ENCODE data around the gene KRTAP19-2. TPM values are rescaled to one million over a fixed set of nuclear protein-coding genes. Genes with fewer than 3 reads are reported as not detected.
"Not testable (repeated sequence)": the region's sequence is repeated elsewhere in the genome, so short reads cannot be mapped to it uniquely, and the experiment has no call there.

KRTAP19-2 gene
- polyA plus RNA-seq, result not detected

GRCh38 chr21:30487336-30487735, at the start of gene KRTAP19-2:
Gene KRTAP19-2, minus strand, starts transcription at chr21:30487436. Its CDS starts 88 bp downstream, at chr21:30487348.
- H3K27me3 ChIP-seq (ENCODE audit: control insufficient read depth in 1 of 2, insufficient read depth in 2 of 2, low read length in 2 of 2), result no peaks in the 10 kb centered on the region
- H3K27ac ChIP-seq (ENCODE audit: low read depth in 2 of 2, low read length in 1 of 2), result no peak within 1 kb of the TSS
- peaks cover 0 to 3% of the 10 kb centered on the region in 2 donors for H3K9me3 ChIP-seq (ENCODE audit: control insufficient read depth in 2 of 2, insufficient read depth in 1 of 2, low read depth in 1 of 2, low read length in 1 of 2)
- WGBS, 2 donors, result 81 to 88% methylated on average over 2 of the region's 2 CpGs
- H3K4me3 ChIP-seq (ENCODE audit: low read depth in 1 of 2, low read length in 2 of 2), result no peak within 1 kb of the TSS
- H3K36me3 ChIP-seq (ENCODE audit: control insufficient read depth in 2 of 2, insufficient read depth in 2 of 2, low read length in 1 of 2), result no peaks in the 10 kb centered on the region
- no peaks in the 10 kb centered on the region for H3K4me1 ChIP-seq (ENCODE audit: control insufficient read depth in 2 of 2, insufficient read depth in 2 of 2, low read length in 1 of 2)

GRCh38 chr21:30518876-30519275, 31.6 kb upstream of the KRTAP19-2 start:
- 67 to 79% methylated on average over 1 of the region's 1 CpG for WGBS, 2 donors
- no peaks in the 10 kb centered on the region for H3K9me3 ChIP-seq (ENCODE audit: control insufficient read depth in 2 of 2, insufficient read depth in 1 of 2, low read depth in 1 of 2, low read length in 1 of 2)
- H3K36me3 ChIP-seq (ENCODE audit: control insufficient read depth in 2 of 2, insufficient read depth in 2 of 2, low read length in 1 of 2), result no peaks in the 10 kb centered on the region
- no peaks in the 10 kb centered on the region for H3K4me1 ChIP-seq (ENCODE audit: control insufficient read depth in 2 of 2, insufficient read depth in 2 of 2, low read length in 1 of 2)
- H3K27ac ChIP-seq (ENCODE audit: low read depth in 2 of 2, low read length in 1 of 2), result no peak overlapping the region
- no peak overlapping the region for H3K4me3 ChIP-seq (ENCODE audit: low read depth in 1 of 2, low read length in 2 of 2)
- no peaks in the 10 kb centered on the region for H3K27me3 ChIP-seq (ENCODE audit: control insufficient read depth in 1 of 2, insufficient read depth in 2 of 2, low read length in 2 of 2)

GRCh38 chr21:30515681-30516080, 28.4 kb upstream of the KRTAP19-2 start:
- no peaks in the 10 kb centered on the region for H3K36me3 ChIP-seq (ENCODE audit: control insufficient read depth in 2 of 2, insufficient read depth in 2 of 2, low read length in 1 of 2)
- H3K4me1 ChIP-seq (ENCODE audit: control insufficient read depth in 2 of 2, insufficient read depth in 2 of 2, low read length in 1 of 2), result no peaks in the 10 kb centered on the region
- 80% methylated on average over 1 of the region's 1 CpG for WGBS, 2 donors
- no peak overlapping the region for H3K27ac ChIP-seq (ENCODE audit: low read depth in 2 of 2, low read length in 1 of 2)
- no peak overlapping the region for H3K4me3 ChIP-seq (ENCODE audit: low read depth in 1 of 2, low read length in 2 of 2)
- H3K27me3 ChIP-seq (ENCODE audit: control insufficient read depth in 1 of 2, insufficient read depth in 2 of 2, low read length in 2 of 2), result no peaks in the 10 kb centered on the region
- H3K9me3 ChIP-seq (ENCODE audit: control insufficient read depth in 2 of 2, insufficient read depth in 1 of 2, low read depth in 1 of 2, low read length in 1 of 2), result peaks cover 0 to 2% of the 10 kb centered on the region in 2 donors

GRCh38 chr21:30505621-30506205, 18.5 kb upstream of the KRTAP19-2 start:
- not testable (repeated sequence) for H3K36me3 ChIP-seq (ENCODE audit: control insufficient read depth in 2 of 2, insufficient read depth in 2 of 2, low read length in 1 of 2); H3K27ac ChIP-seq (ENCODE audit: low read depth in 2 of 2, low read length in 1 of 2); H3K27me3 ChIP-seq (ENCODE audit: control insufficient read depth in 1 of 2, insufficient read depth in 2 of 2, low read length in 2 of 2); H3K4me3 ChIP-seq (ENCODE audit: low read depth in 1 of 2, low read length in 2 of 2); H3K4me1 ChIP-seq (ENCODE audit: control insufficient read depth in 2 of 2, insufficient read depth in 2 of 2, low read length in 1 of 2); H3K9me3 ChIP-seq (ENCODE audit: control insufficient read depth in 2 of 2, insufficient read depth in 1 of 2, low read depth in 1 of 2, low read length in 1 of 2)
- 27 to 30% methylated on average over 4 of the region's 4 CpGs for WGBS, 2 donors

GRCh38 chr21:30502041-30502440, 14.8 kb upstream of the KRTAP19-2 start, which contains the start of gene KRTAP19-5:
Gene KRTAP19-5, minus strand, starts transcription at chr21:30502141. Its CDS starts 51 bp downstream, at chr21:30502090.
- Histone ChIP-seq H3K4me1 (ENCODE audit: control insufficient read depth in 2 of 2, insufficient read depth in 2 of 2, low read length in 1 of 2) (no peaks in the 10 kb centered on the region), H3K27me3 (ENCODE audit: control insufficient read depth in 1 of 2, insufficient read depth in 2 of 2, low read length in 2 of 2) (no peaks in the 10 kb centered on the region), H3K9me3 (ENCODE audit: control insufficient read depth in 2 of 2, insufficient read depth in 1 of 2, low read depth in 1 of 2, low read length in 1 of 2) (peaks cover 2 to 3% of the 10 kb centered on the region in 2 donors), H3K27ac (ENCODE audit: low read depth in 2 of 2, low read length in 1 of 2) (no peak within 1 kb of the TSS), H3K36me3 (ENCODE audit: control insufficient read depth in 2 of 2, insufficient read depth in 2 of 2, low read length in 1 of 2) (no peaks in the 10 kb centered on the region), H3K4me3 (ENCODE audit: low read depth in 1 of 2, low read length in 2 of 2) (no peak within 1 kb of the TSS)
- 73 to 76% methylated on average over 6 of the region's 6 CpGs for WGBS, 2 donors

- peaks cover 2 to 3% of the 10 kb centered on the region in 2 donors for H3K9me3 ChIP-seq (ENCODE audit: control insufficient read depth in 2 of 2, insufficient read depth in 1 of 2, low read depth in 1 of 2, low read length in 1 of 2)
- H3K4me3 ChIP-seq (ENCODE audit: low read depth in 1 of 2, low read length in 2 of 2), result no peak within 1 kb of the TSS
- H3K27me3 ChIP-seq (ENCODE audit: control insufficient read depth in 1 of 2, insufficient read depth in 2 of 2, low read length in 2 of 2), result no peaks in the 10 kb centered on the region
- H3K4me1 ChIP-seq (ENCODE audit: control insufficient read depth in 2 of 2, insufficient read depth in 2 of 2, low read length in 1 of 2), result no peaks in the 10 kb centered on the region
- no peaks in the 10 kb centered on the region for H3K36me3 ChIP-seq (ENCODE audit: control insufficient read depth in 2 of 2, insufficient read depth in 2 of 2, low read length in 1 of 2)
- no peak within 1 kb of the TSS for H3K27ac ChIP-seq (ENCODE audit: low read depth in 2 of 2, low read length in 1 of 2)
- WGBS, 2 donors, result 70 to 78% methylated on average over 4 of the region's 4 CpGs
These were observed 9.8 kb upstream of the KRTAP19-2 start, which contains the start of gene KRTAP19-4 for GRCh38 chr21:30497065-30497464. Gene KRTAP19-4, minus strand, starts transcription at chr21:30497165. Its CDS starts 55 bp downstream, at chr21:30497110.

GRCh38 chr21:30491963-30492428, 4.8 kb upstream of the KRTAP19-2 start, which contains the start of gene KRTAP19-3:
Gene KRTAP19-3, minus strand, starts transcription at chr21:30492013. Its CDS starts 56 bp downstream, at chr21:30491957.
- Histone ChIP-seq H3K36me3 (ENCODE audit: control insufficient read depth in 2 of 2, insufficient read depth in 2 of 2, low read length in 1 of 2) (no peaks in the 10 kb centered on the region), H3K27ac (ENCODE audit: low read depth in 2 of 2, low read length in 1 of 2) (no peak within 1 kb of the TSS), H3K9me3 (ENCODE audit: control insufficient read depth in 2 of 2, insufficient read depth in 1 of 2, low read depth in 1 of 2, low read length in 1 of 2) (peaks cover 0 to 3% of the 10 kb centered on the region in 2 donors), H3K4me3 (ENCODE audit: low read depth in 1 of 2, low read length in 2 of 2) (no peak within 1 kb of the TSS), H3K27me3 (ENCODE audit: control insufficient read depth in 1 of 2, insufficient read depth in 2 of 2, low read length in 2 of 2) (no peaks in the 10 kb centered on the region), H3K4me1 (ENCODE audit: control insufficient read depth in 2 of 2, insufficient read depth in 2 of 2, low read length in 1 of 2) (no peaks in the 10 kb centered on the region)
- 75 to 76% methylated on average over 2 of the region's 2 CpGs for WGBS, 2 donors

GRCh38 chr21:30486180-30486579, 1.1 kb downstream of the KRTAP19-2 start:
- H3K4me1 ChIP-seq (ENCODE audit: control insufficient read depth in 2 of 2, insufficient read depth in 2 of 2, low read length in 1 of 2), result no peaks in the 10 kb centered on the region
- no peak overlapping the region for H3K27ac ChIP-seq (ENCODE audit: low read depth in 2 of 2, low read length in 1 of 2)
- 47 to 56% methylated on average over 2 of the region's 2 CpGs for WGBS, 2 donors
- no peaks in the 10 kb centered on the region for H3K36me3 ChIP-seq (ENCODE audit: control insufficient read depth in 2 of 2, insufficient read depth in 2 of 2, low read length in 1 of 2)
- no peaks in the 10 kb centered on the region for H3K27me3 ChIP-seq (ENCODE audit: control insufficient read depth in 1 of 2, insufficient read depth in 2 of 2, low read length in 2 of 2)
- no peak overlapping the region for H3K4me3 ChIP-seq (ENCODE audit: low read depth in 1 of 2, low read length in 2 of 2)
- peaks cover 0 to 3% of the 10 kb centered on the region in 2 donors for H3K9me3 ChIP-seq (ENCODE audit: control insufficient read depth in 2 of 2, insufficient read depth in 1 of 2, low read depth in 1 of 2, low read length in 1 of 2)

GRCh38 chr21:30482130-30482529, 5.1 kb downstream of the KRTAP19-2 start:
- Histone ChIP-seq H3K27me3 (ENCODE audit: control insufficient read depth in 1 of 2, insufficient read depth in 2 of 2, low read length in 2 of 2) (no peaks in the 10 kb centered on the region), H3K27ac (ENCODE audit: low read depth in 2 of 2, low read length in 1 of 2) (no peak overlapping the region), H3K4me3 (ENCODE audit: low read depth in 1 of 2, low read length in 2 of 2) (no peak overlapping the region), H3K4me1 (ENCODE audit: control insufficient read depth in 2 of 2, insufficient read depth in 2 of 2, low read length in 1 of 2) (no peaks in the 10 kb centered on the region), H3K36me3 (ENCODE audit: control insufficient read depth in 2 of 2, insufficient read depth in 2 of 2, low read length in 1 of 2) (no peaks in the 10 kb centered on the region), H3K9me3 (ENCODE audit: control insufficient read depth in 2 of 2, insufficient read depth in 1 of 2, low read depth in 1 of 2, low read length in 1 of 2) (peaks cover 2 to 5% of the 10 kb centered on the region in 2 donors)
- 40 to 53% methylated on average over 2 of the region's 2 CpGs for WGBS, 2 donors

GRCh38 chr21:30480145-30480544, 7.1 kb downstream of the KRTAP19-2 start, which contains the start of gene KRTAP19-1:
Gene KRTAP19-1, minus strand, starts transcription at chr21:30480367. Its CDS starts 50 bp downstream, at chr21:30480317.
- no peaks in the 10 kb centered on the region for H3K27me3 ChIP-seq (ENCODE audit: control insufficient read depth in 1 of 2, insufficient read depth in 2 of 2, low read length in 2 of 2)
- H3K36me3 ChIP-seq (ENCODE audit: control insufficient read depth in 2 of 2, insufficient read depth in 2 of 2, low read length in 1 of 2), result no peaks in the 10 kb centered on the region
- no peak within 1 kb of the TSS for H3K4me3 ChIP-seq (ENCODE audit: low read depth in 1 of 2, low read length in 2 of 2)
- WGBS, 2 donors, result 82 to 86% methylated on average over 7 of the region's 7 CpGs
- no peaks in the 10 kb centered on the region for H3K4me1 ChIP-seq (ENCODE audit: control insufficient read depth in 2 of 2, insufficient read depth in 2 of 2, low read length in 1 of 2)
- peaks cover 2 to 4% of the 10 kb centered on the region in 2 donors for H3K9me3 ChIP-seq (ENCODE audit: control insufficient read depth in 2 of 2, insufficient read depth in 1 of 2, low read depth in 1 of 2, low read length in 1 of 2)
- H3K27ac ChIP-seq (ENCODE audit: low read depth in 2 of 2, low read length in 1 of 2), result no peak within 1 kb of the TSS
